ENCODE measurements around the gene CABYR. TPM values are rescaled to one million over a fixed set of nuclear protein-coding genes. Genes with fewer than 3 reads are reported as not detected.

The CABYR gene
- total RNA-seq, 2 donors from 2014 or later: 4.7 to 5.2 TPM

Other genes with a start within 250 kb of the CABYR start
- gene TTC39C, start 124.3 kb upstream of the CABYR start, total RNA-seq: 10 to 100 TPM; 59.6 to 76.7 TPM